Activated T-cell treated with anti-CD3 and anti-CD28 coated beads, Interleukin-2, amount 50 U/mL, for 4 hours (primary cell): Measurements from ENCODE around the gene ARHGEF26. TPM values are rescaled to one million over a fixed set of nuclear protein-coding genes. Genes with fewer than 3 reads are reported as not detected.

Source experiments
- ATAC-seq, 2 donors: fragments of 200-7000 bp; cut with Tn5 transposase; one replicate each; pipeline ENCODE4 v1.10.0; 2021
- DNase-seq: peaks from one replicate; pipeline ENCODE4 v3.0.0-alpha.2; 2020
- H3K27me3 Mint-ChIP-seq: one replicate; pipeline ENCODE4 v1.8.0; 2021; ENCODE audit warnings: low read depth, mixed read lengths
- H3K36me3 Mint-ChIP-seq: one replicate; pipeline ENCODE4 v1.8.0; 2022; ENCODE audit warnings: mixed read lengths; ENCODE audit not compliant: insufficient read depth
- H3K4me1 Mint-ChIP-seq: one replicate; pipeline ENCODE4 v1.8.0; 2021; ENCODE audit warnings: low read depth, mixed read lengths
- H3K4me3 Mint-ChIP-seq: one replicate; pipeline ENCODE4 v1.8.0; 2021; ENCODE audit warnings: mild to moderate bottlenecking, moderate library complexity, mixed read lengths
- H3K9me3 Mint-ChIP-seq: one replicate; pipeline ENCODE4 v1.8.0; 2021; ENCODE audit warnings: mixed read lengths
- total RNA-seq, 3 donors: library from RNA; stranded (reverse); gene quantifications; one replicate each; pipeline ENCODE4 v1.2.1, GENCODE V29; 2021

The ARHGEF26 gene
- total RNA-seq, 3 donors from 2014 or later = 0.05 to 0.15 TPM; not detected in 1

DNA sequence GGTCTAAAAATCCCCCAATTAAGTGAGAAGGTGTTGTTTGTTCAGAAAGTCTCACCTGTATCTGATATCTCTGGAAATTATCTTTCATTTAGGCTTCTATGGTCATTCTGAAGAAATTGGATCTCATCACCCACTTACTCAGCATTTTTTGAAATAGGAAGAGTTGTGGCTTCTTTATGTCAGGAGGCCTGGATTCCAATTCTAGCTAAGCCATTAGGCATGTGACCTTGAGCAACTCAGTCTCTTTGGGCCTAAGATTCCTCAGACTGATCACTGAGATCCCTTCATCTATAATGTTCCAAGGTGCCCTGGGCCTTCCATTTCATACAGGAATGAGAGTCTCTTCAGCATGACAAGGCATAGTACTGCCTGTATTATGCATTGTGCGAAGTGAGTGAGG lies 70.3 kb downstream of the ARHGEF26 start:
- Mint-ChIP-seq H3K27me3 (no peaks in the 10 kb centered on the region), H3K4me3 (no peak overlapping the region), H3K4me1 (no peaks in the 10 kb centered on the region), H3K9me3 (no peaks in the 10 kb centered on the region), H3K36me3 (no peaks in the 10 kb centered on the region)
- no peak for ATAC-seq
- no peak for DNase-seq

DNA sequence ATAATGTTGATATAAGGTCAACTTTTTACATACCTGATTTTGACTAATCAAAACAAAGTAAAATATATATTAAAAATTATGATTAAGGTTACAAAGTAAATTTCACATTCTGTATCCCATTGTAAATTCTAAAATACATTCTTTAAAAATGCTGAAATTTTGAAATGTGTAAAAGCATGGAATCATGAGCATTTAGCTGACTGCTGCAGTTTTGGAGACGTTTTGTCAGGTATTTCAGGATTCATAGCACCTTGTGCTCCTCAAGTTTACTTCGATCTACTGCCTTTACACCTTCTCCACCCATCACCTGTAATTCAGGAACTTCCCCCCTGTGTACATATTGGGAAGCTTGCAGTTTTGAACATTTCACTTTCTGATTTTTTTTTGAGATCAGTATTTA lies 71.0 kb downstream of the ARHGEF26 start:
- H3K27me3 Mint-ChIP-seq = no peaks in the 10 kb centered on the region
- H3K9me3 Mint-ChIP-seq = no peaks in the 10 kb centered on the region
- H3K4me1 Mint-ChIP-seq = no peaks in the 10 kb centered on the region
- ATAC-seq (no peak), DNase-seq (no peak)
- no peaks in the 10 kb centered on the region for H3K36me3 Mint-ChIP-seq
- H3K4me3 Mint-ChIP-seq = no peak overlapping the region

DNA sequence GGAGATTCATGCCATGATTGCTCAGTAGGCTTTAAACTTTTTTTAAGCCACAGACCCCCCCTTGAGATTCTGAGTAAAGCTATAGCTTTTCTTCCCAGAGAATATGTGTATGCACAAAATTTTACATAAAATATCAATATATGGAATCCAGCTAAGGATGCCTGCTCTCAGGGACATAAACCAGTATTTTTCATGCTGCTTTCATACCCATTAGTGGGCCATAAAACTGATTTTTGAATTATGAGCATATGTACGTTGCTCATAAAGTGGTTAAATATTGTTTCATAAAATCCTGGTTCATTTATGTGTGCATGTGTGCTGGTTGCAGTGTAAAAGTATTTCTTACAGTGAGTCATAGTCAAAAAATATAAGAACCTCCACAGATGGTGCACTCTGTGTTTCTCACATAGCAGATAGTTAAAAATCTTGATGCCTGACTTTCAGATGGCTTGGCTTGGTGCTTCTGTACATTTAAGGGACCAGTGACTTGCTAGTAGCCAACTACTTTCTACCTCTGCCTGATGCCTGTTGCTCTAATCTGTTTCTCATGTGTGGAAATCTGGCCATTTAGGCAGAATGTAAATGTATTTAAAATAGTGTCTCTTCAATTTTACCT lies 71.9 kb downstream of the ARHGEF26 start:
- no peaks in the 10 kb centered on the region for H3K27me3 Mint-ChIP-seq
- no peaks in the 10 kb centered on the region for H3K36me3 Mint-ChIP-seq
- H3K9me3 Mint-ChIP-seq = no peaks in the 10 kb centered on the region
- no peaks in the 10 kb centered on the region for H3K4me1 Mint-ChIP-seq
- ATAC-seq (no peak), DNase-seq (no peak)
- no peak overlapping the region for H3K4me3 Mint-ChIP-seq

DNA sequence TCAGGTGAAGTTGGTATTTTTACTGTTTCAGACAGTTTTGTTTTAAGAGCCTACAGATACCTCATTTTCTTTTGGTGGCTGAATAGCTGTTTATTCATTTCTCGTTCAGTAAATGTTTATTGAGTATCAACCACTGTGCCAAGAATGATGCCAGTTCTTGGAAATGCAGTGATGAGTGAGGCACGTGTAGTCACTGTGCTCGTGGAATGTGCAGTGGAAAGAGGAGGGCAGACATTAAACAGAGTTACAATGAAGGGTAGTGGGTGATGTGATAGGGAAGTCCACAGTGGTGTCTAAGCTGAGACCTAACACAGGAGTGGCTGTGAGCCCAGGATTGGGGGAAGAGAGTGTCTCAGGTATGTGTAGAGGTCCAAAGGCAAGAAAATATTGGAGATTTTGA lies 73.7 kb downstream of the ARHGEF26 start:
- ATAC-seq = no peak
- no peaks in the 10 kb centered on the region for H3K4me1 Mint-ChIP-seq
- DNase-seq = no peak
- H3K9me3 Mint-ChIP-seq = peaks cover 5% of the 10 kb centered on the region
- no peaks in the 10 kb centered on the region for H3K36me3 Mint-ChIP-seq
- H3K4me3 Mint-ChIP-seq = no peak overlapping the region
- H3K27me3 Mint-ChIP-seq = no peaks in the 10 kb centered on the region

DNA sequence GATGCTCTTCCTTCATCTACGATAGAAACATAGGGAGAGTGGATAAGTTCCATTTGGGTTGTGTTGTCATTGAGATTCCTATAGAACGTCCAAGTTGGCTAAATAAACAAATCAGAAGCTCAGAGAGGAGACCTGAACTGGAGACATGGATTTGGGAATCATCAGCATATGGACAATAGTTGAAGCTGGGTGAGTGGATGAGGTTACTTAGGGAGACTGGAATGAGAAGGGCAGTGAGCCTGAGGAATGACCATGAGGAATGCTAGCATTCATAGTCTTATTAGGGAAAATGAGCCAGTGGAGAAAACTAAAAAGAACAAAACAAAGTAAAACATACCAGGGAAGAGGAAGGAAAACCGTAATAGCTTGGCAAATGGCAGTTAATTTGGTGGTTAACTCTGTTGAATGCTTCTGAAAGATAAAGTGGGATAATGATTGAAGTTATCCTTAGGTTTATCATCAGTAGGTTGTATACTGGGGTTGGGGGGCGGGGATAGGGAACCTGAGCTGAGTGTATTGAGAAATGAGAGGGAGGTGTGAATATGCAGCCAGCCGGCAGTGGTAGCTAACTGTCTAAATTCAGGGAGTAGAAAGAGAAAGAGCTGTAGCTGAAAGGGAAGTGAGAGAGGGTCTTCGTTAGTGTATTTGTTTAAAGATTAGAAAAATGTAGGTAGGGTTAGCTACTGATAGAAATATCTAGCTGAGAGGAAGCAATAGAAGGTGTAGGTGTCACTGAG lies 74.6 kb downstream of the ARHGEF26 start:
- ATAC-seq (no peak), DNase-seq (no peak)
- Mint-ChIP-seq H3K36me3 (no peaks in the 10 kb centered on the region), H3K9me3 (peaks cover 5% of the 10 kb centered on the region), H3K4me1 (no peaks in the 10 kb centered on the region), H3K4me3 (no peak overlapping the region), H3K27me3 (no peaks in the 10 kb centered on the region)

DNA sequence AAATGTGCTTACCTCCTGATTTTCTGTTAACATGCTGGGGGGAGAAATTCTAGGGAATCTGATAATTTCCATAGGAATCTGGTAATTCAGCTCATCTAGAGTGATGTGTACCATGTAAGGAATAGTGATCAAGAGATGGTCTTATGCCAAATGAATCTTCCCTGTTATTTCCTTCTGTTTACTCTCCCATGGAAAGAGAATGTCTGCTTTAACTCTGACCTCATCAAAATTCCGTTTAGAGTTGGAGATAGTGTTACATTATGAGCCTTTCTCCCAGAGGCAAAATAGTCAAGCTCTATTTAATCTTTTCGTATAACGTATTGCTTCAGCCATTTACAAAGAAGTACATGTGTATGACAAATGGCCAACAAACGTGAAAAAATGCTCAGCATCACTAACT lies 76.6 kb downstream of the ARHGEF26 start:
- Mint-ChIP-seq H3K36me3 (no peaks in the 10 kb centered on the region), H3K4me3 (no peak overlapping the region), H3K27me3 (no peaks in the 10 kb centered on the region), H3K9me3 (peaks cover 5% of the 10 kb centered on the region), H3K4me1 (no peaks in the 10 kb centered on the region)
- ATAC-seq (no peak), DNase-seq (no peak)

DNA sequence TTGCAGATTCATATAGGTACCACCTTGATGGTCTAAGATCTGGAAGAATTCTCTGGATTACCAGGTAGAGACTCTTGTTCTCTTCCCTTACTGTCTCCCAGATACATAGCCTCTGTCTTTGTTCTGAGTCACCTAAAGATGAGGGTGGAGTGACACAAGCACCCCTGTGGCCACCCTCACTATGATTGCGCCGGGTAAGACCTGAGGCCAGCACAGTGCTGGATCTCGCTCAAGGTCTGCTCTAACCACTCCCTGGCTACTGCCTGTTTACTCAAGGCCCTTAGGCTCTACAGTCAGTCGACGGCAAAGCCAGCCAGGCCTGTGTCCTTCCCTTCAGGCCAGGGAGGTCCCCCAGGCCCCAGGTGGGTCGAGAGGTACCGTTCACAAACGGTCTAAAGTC lies 88.3 kb downstream of the ARHGEF26 start:
- ATAC-seq (no peak), DNase-seq (no peak)
- Mint-ChIP-seq H3K4me1 (no peaks in the 10 kb centered on the region), H3K9me3 (peaks cover 9% of the 10 kb centered on the region), H3K4me3 (no peak overlapping the region), H3K27me3 (peaks cover 15% of the 10 kb centered on the region), H3K36me3 (peaks cover 3% of the 10 kb centered on the region)

DNA sequence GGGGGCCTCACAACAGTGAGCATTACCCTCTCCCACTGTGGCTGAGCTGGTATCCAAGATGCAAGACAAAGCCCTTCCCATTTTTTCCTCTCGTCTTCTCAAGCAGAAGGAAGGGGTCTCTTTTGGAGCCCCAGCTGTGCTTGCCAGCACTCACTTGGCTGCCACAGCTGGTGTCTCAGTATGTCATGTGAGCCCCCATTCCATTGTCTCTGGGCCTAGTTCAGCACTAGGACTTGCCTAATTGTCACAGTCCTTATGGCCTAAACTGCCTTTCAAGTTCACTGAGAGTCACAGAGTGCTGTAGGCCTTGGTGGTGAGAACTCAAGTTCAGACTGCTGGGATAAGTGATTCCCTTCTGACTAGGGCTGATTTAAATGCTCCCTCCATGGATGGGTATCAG lies 89.8 kb downstream of the ARHGEF26 start:
- no peak for DNase-seq
- H3K27me3 Mint-ChIP-seq = peaks cover 10% of the 10 kb centered on the region
- H3K4me3 Mint-ChIP-seq = no peak overlapping the region
- H3K36me3 Mint-ChIP-seq = no peaks in the 10 kb centered on the region
- peaks cover 3% of the 10 kb centered on the region for H3K9me3 Mint-ChIP-seq
- H3K4me1 Mint-ChIP-seq = no peaks in the 10 kb centered on the region
- ATAC-seq = no peak

DNA sequence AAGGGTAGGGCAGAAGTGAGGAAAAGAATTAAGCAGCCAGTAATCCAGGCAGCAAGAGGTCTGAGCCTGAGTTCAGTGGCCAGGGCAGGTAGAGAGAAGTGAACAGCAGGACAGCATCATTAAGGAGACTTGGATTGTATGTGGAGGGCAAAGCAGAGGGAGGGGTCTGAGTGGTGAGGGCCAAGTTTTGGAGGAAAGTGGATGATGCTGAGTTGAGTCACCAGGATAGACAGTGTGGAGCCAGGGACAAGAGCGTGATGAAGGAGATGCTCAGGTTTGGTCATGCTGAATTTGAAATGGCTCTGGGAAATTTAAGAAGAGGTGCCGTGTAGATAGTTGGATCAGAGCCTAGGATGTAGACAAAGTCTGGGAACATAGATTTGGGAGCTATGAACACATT lies 93.1 kb downstream of the ARHGEF26 start:
- ATAC-seq = no peak
- DNase-seq = no peak
- no peaks in the 10 kb centered on the region for H3K27me3 Mint-ChIP-seq
- H3K9me3 Mint-ChIP-seq = no peaks in the 10 kb centered on the region
- H3K4me3 Mint-ChIP-seq = no peak overlapping the region
- no peaks in the 10 kb centered on the region for H3K36me3 Mint-ChIP-seq
- H3K4me1 Mint-ChIP-seq = no peaks in the 10 kb centered on the region

DNA sequence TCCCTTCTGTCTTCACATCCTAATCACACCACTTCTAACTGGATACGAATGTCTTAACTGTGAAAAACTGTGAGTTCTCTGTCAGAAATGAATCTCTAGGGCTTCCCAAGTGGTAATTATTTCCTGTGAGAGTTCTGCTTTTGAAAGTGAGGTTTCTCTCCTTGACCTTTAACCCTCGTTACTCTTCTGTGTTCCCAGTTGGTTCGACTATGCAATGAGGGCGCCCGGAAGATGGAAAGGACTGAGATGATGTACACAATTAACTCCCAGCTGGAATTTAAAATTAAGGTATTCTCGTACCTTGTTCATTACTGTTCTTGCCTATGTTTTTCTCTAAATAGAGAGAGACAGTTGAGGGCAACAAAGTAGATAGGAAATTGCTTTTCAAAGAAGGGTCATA lies 96.5 kb downstream of the ARHGEF26 start:
- DNase-seq = no peak
- Mint-ChIP-seq H3K9me3 (no peaks in the 10 kb centered on the region), H3K27me3 (no peaks in the 10 kb centered on the region), H3K4me1 (no peaks in the 10 kb centered on the region), H3K4me3 (no peak overlapping the region), H3K36me3 (no peaks in the 10 kb centered on the region)
- ATAC-seq = no peak

DNA sequence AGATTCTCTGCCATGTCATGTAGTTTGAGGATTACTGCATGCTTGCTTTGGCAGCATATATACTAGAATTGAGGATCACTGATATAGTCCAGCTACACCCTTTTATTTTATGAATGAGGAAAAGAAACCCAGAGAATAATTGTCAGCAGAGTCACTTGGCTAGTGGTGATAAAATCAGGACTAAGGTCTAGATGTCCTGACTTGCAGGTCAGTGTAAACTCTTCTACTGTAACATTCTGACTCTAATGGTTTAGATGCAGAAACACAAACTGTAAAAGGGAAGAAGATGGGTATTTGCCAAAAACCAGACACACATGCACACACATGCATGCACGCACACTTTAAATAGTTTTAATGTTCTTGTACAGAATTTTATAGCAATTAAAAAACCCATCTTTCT lies 97.5 kb downstream of the ARHGEF26 start:
- Mint-ChIP-seq H3K36me3 (no peaks in the 10 kb centered on the region), H3K9me3 (no peaks in the 10 kb centered on the region), H3K4me3 (no peak overlapping the region), H3K27me3 (no peaks in the 10 kb centered on the region), H3K4me1 (no peaks in the 10 kb centered on the region)
- ATAC-seq = no peak
- no peak for DNase-seq

DNA sequence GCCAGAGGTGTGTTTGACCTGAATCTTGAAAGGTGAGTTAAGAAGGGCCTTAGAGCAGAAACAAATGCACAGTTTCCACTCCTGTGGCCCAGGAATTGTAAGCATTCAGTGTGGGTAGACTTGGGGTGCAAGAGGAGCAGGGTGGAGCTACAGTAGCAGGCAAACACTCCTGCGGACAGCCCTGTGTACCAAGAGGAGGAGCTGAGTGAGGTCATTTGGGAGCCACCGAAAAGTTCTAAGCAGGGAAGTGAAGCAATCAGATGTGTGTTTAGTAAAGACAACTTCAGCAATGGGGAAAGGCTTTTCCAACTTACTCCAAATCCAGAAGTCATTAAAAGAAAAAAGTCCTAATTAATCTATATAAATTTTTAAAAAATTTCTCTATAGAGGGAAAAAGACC lies 99.3 kb downstream of the ARHGEF26 start:
- H3K4me3 Mint-ChIP-seq = no peak overlapping the region
- no peak for DNase-seq
- H3K9me3 Mint-ChIP-seq = no peaks in the 10 kb centered on the region
- no peaks in the 10 kb centered on the region for H3K36me3 Mint-ChIP-seq
- H3K4me1 Mint-ChIP-seq = no peaks in the 10 kb centered on the region
- no peak for ATAC-seq
- H3K27me3 Mint-ChIP-seq = no peaks in the 10 kb centered on the region

DNA sequence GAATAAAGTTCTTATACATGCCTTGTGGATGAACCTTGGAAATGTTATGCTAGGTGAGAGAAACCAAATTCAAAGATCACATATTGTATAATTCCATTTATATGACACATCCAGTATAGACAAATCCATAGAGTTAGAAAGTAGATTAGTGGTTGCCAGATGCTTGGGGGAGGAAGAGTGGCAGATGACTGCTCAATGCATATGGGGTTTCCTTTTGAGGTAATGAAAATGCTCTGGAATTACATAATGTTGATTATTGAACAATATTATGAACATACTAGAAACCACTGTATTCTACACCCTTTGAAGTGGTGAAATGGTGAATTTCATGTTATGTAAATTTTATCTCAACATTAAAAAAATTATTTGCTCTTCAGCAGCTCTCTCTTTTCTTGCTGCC lies 102.3 kb downstream of the ARHGEF26 start:
- no peaks in the 10 kb centered on the region for H3K9me3 Mint-ChIP-seq
- H3K4me3 Mint-ChIP-seq = no peak overlapping the region
- no peaks in the 10 kb centered on the region for H3K36me3 Mint-ChIP-seq
- ATAC-seq (no peak), DNase-seq (no peak)
- no peaks in the 10 kb centered on the region for H3K4me1 Mint-ChIP-seq
- H3K27me3 Mint-ChIP-seq = no peaks in the 10 kb centered on the region

DNA sequence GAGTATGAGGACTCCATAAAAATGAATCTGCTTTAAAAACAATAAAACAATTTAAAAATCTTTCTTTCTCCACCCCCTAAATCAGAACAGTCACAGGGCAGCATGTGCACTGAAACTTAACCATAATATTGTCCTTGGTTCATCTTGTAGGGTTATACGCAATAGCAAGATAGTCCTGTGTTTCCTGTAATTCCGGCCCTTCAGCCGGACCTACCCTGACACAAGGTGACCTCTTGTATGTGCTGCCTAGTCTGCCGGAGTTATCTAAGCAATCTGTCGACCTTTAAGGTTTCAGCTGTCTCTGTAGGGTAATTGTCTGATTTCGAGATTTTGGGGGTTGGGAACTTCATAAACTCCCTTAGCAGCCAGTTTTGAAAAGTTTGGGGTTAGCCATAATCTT lies 103.2 kb downstream of the ARHGEF26 start:
- no peaks in the 10 kb centered on the region for H3K4me1 Mint-ChIP-seq
- no peaks in the 10 kb centered on the region for H3K9me3 Mint-ChIP-seq
- ATAC-seq (no peak), DNase-seq (no peak)
- H3K27me3 Mint-ChIP-seq = no peaks in the 10 kb centered on the region
- no peaks in the 10 kb centered on the region for H3K36me3 Mint-ChIP-seq
- no peak overlapping the region for H3K4me3 Mint-ChIP-seq

DNA sequence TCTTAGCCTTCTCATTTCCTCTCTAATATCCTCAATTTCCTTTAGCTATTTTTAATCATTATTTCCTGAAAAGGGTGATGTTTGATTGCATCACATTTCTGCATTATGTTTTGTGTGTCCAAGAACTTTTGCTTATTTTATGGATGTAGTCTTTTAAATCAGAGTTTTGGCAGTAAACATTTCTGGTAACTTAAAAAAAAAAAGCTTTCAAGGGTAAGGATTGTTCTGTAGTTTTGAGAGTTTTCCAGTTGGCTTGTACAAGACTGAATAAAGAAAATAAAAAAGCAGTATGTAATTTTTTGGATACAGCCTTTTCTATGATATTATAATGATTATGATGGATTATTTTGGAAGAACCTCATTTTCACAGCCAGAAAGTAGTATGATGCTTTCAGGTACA lies 103.7 kb downstream of the ARHGEF26 start:
- Mint-ChIP-seq H3K4me1 (no peaks in the 10 kb centered on the region), H3K27me3 (no peaks in the 10 kb centered on the region), H3K36me3 (no peaks in the 10 kb centered on the region), H3K9me3 (no peaks in the 10 kb centered on the region), H3K4me3 (no peak overlapping the region)
- ATAC-seq (no peak), DNase-seq (no peak)
